K562 (cell line): ENCODE data around the gene LDLRAD1. TPM values are rescaled to one million over a fixed set of nuclear protein-coding genes. Genes with fewer than 3 reads are reported as not detected.
A peak's percentile ranks its signal among the peaks of the same experiment; 100 is the strongest.

Source experiments
- ASH1L ChIP-seq: fragments of 450-650 bp; IDR thresholded peaks from 2 replicates; pipeline ENCODE4 v1.6.1; 2018; ENCODE audit warnings: borderline replicate concordance, mild to moderate bottlenecking, low read depth; ENCODE audit not compliant: partially characterized antibody
- BCLAF1 ChIP-seq, 2 experiments: fragments of 450-650 bp in 1 of 2; IDR thresholded peaks; 2 replicates each; pipeline ENCODE4 v1.6.1; 2011 to 2017; ENCODE audit warnings: low read depth in 2 of 2, antibody characterized with exemption in 1 of 2, borderline replicate concordance in 1 of 2, low read length in 1 of 2, mild to moderate bottlenecking in 1 of 2, mixed read lengths in 1 of 2; ENCODE audit not compliant: control insufficient read depth in 1 of 2
- CEBPB ChIP-seq: fragments of 450-650 bp; IDR thresholded peaks from 2 replicates; pipeline ENCODE4 v1.6.1; 2016; ENCODE audit warnings: missing genetic modification characterization, missing compliant biosample characterization
- CREBBP ChIP-seq: IDR thresholded peaks from one replicate; pipeline ENCODE4 v1.6.1; 2012; ENCODE audit warnings: low read depth, mild to moderate bottlenecking, control low read depth, inconsistent platforms, low read length
- NR2C2 ChIP-seq, 2 experiments: fragments of 200-800 bp in 1 of 2; sonication (Bioruptor generic) in 1 of 2; sonication (generic) in 1 of 2; formaldehyde crosslinking in 1 of 2; IDR thresholded peaks; 2 replicates each; pipeline versions ENCODE4 v1.6.1 to v1.8.0; 2016 to 2022; ENCODE audit warnings: mild to moderate bottlenecking in 1 of 2, missing compliant biosample characterization in 1 of 2, missing genetic modification characterization in 1 of 2, missing genetic modification reagents in 1 of 2
- SAFB2 ChIP-seq: fragments of 200-400 bp; formaldehyde crosslinking; IDR thresholded peaks from 2 replicates; pipeline ENCODE4 v1.6.1; 2018; ENCODE audit warnings: borderline replicate concordance, low read length, low read depth, moderate library complexity; ENCODE audit not compliant: severe bottlenecking
- SETDB1 ChIP-seq: IDR thresholded peaks from one replicate; pipeline ENCODE4 v1.6.1; 2012; ENCODE audit warnings: low read length, control low read depth, inconsistent platforms
- TAF1 ChIP-seq: IDR thresholded peaks from 2 replicates; pipeline ENCODE4 v1.6.1; 2011; ENCODE audit warnings: mild to moderate bottlenecking, low read length, moderate library complexity; ENCODE audit not compliant: insufficient read depth, control insufficient read depth, severe bottlenecking; ENCODE audit errors: extremely low read depth
- ZNF134 ChIP-seq: fragments of 250-450 bp; sonication (Bioruptor Pico); conservative IDR thresholded peaks from 2 replicates; pipeline ENCODE4 v1.4.0; 2020
- ZNF197 ChIP-seq: fragments of 200-800 bp; sonication (Bioruptor generic); IDR thresholded peaks from 2 replicates; pipeline ENCODE4 v1.6.1; 2016; ENCODE audit warnings: low read depth, missing genetic modification characterization, missing compliant biosample characterization
- ZNF282 ChIP-seq: sonication (generic); formaldehyde crosslinking; IDR thresholded peaks from 2 replicates; pipeline ENCODE4 v1.8.1; 2023; ENCODE audit warnings: missing genetic modification reagents
- ZNF740 ChIP-seq, 3 experiments: fragments of 200-800 bp in 1 of 3; sonication (Bioruptor generic) in 1 of 3; sonication (generic) in 1 of 3; formaldehyde crosslinking in 1 of 3; IDR thresholded peaks; 2 replicates each; pipeline versions ENCODE4 v1.6.1 to v1.8.0; 2016 to 2022; ENCODE audit warnings: mild to moderate bottlenecking in 2 of 3, missing compliant biosample characterization in 2 of 3, missing genetic modification characterization in 2 of 3, missing genetic modification reagents in 1 of 3
- polyA plus RNA-seq, 8 experiments: library from polyadenylated mRNA; depleted of rRNA in 4 of 8; stranded (reverse) in 5 of 8; unstranded in 3 of 8; fragments of >200 nt; fragmentation: Nextera tagmentation in 2 of 8; fragmentation: Illumina TruSeq in 1 of 8; extraction: Ambion mirVana in 2 of 8; extraction: Trizol in 1 of 8; gene quantifications; 2 replicates each; pipeline versions ENCODE4 v1.2.1 to v1.2.3, GENCODE V29; 2011 to 2014; ENCODE audit warnings: inconsistent platforms in 1 of 8, missing spikeins in 1 of 8
- total RNA-seq, 7 experiments: library from RNA; depleted of rRNA in 6 of 7; stranded (reverse); fragments of >200 nt in 6 of 7; fragmentation: Illumina TruSeq in 2 of 7; extraction: Trizol in 2 of 7; gene quantifications; 2 replicates each; pipeline versions ENCODE4 v1.2.1 to v1.2.3, GENCODE V29; 2011 to 2021; ENCODE audit warnings: low replicate concordance in 1 of 7
- TF ChIP-seq, protein P1 (sequence below): fragments of 450-650 bp; formaldehyde crosslinking; IDR thresholded peaks from 2 replicates; pipeline ENCODE4 v1.4.0; 2020; ENCODE audit warnings: mild to moderate bottlenecking, mixed read lengths
- TF ChIP-seq, protein P2 (sequence below): sonication (generic); formaldehyde crosslinking; IDR thresholded peaks from 2 replicates; pipeline ENCODE4 v1.8.1; 2023; ENCODE audit warnings: mild to moderate bottlenecking, missing genetic modification reagents

LDLRAD1 gene
- total and polyA plus RNA-seq, 9 of the 15 experiments (the other 6 are each of a cell fraction or from before 2014, with no cell fraction given): not detected

DNA sequence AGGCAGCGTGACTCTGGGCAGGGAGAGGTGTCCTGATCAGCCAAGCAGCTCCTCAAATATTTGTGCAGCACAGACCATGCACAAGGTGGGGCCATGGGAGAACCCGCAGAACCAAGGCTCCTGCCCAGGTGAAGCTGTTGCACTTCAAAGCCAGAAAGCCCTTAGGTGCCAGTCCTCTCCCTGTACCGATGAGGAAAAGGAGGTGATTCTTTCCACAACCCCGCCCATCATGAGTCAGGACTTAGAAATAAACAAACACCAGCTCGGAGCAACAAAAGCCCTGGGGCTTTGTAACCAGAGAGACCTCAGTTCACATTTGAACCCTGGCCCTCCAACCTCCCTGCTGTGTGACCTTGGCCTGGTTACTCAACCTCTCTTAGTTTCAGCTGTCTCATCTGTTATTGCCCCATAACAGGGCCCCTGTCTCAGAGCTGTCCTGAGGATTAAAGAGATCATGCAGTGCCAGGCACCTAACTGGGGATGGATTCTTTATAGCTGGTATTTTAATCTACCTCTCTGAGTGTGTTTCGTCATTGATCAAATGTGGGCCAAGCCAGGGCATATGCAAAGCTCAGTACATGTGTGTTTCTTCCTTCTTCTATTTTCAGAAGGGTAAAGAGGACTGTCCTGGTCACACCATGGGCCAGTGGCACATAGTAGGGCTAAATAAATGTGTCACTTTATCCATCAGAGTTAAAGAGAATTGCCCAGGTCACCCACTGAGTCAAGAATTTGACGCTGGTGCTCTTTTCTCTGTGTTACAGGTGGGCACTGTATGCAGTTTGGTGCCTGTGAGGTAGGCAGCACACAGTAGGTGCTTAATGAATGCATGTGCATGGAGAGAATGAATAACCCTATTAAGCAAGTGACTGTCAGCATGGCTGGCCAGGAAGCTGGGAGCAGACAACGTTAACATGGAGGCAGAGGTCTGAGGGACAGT lies 1.4 kb downstream of the LDLRAD1 start (continued):
- TF ChIP-seq ZNF134 (CRISPR knock-in tag) (no peak), TAF1 (no peak), CREBBP (no peak), NR2C2 (CRISPR knock-in tag; IDR thresholded peaks at IDR 0.05) (0 out of 2 replicates have a peak, but pooled peaks have one; percentile 25), NR2C2 (tag; IDR thresholded peaks at IDR 0.05) (no peak), CEBPB (tag) (peak; percentile 54; the same call in 1 of the 2 replicates), ZNF740 (CRISPR knock-in tag; IDR thresholded peaks at IDR 0.05) (no peak), ZNF740 (tag; IDR thresholded peaks at IDR 0.05) (no peak), ASH1L (no peak), SAFB2 (no peak), ZNF197 (CRISPR knock-in tag) (no peak), BCLAF1 (IDR thresholded peaks at IDR 0.05; ENCODE audit: borderline replicate concordance in 1 of 2, control insufficient read depth in 1 of 2, low read depth in 2 of 2, low read length in 1 of 2) (no peak), SETDB1 (no peak), ZNF282 (no peak)
- TF ChIP-seq, protein P1, sequence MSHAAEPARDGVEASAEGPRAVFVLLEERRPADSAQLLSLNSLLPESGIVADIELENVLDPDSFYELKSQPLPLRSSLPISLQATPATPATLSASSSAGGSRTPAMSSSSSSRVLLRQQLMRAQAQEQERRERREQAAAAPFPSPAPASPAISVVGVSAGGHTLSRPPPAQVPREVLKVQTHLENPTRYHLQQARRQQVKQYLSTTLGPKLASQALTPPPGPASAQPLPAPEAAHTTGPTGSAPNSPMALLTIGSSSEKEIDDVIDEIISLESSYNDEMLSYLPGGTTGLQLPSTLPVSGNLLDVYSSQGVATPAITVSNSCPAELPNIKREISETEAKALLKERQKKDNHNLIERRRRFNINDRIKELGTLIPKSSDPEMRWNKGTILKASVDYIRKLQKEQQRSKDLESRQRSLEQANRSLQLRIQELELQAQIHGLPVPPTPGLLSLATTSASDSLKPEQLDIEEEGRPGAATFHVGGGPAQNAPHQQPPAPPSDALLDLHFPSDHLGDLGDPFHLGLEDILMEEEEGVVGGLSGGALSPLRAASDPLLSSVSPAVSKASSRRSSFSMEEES: no peak
- TF ChIP-seq, protein P2, sequence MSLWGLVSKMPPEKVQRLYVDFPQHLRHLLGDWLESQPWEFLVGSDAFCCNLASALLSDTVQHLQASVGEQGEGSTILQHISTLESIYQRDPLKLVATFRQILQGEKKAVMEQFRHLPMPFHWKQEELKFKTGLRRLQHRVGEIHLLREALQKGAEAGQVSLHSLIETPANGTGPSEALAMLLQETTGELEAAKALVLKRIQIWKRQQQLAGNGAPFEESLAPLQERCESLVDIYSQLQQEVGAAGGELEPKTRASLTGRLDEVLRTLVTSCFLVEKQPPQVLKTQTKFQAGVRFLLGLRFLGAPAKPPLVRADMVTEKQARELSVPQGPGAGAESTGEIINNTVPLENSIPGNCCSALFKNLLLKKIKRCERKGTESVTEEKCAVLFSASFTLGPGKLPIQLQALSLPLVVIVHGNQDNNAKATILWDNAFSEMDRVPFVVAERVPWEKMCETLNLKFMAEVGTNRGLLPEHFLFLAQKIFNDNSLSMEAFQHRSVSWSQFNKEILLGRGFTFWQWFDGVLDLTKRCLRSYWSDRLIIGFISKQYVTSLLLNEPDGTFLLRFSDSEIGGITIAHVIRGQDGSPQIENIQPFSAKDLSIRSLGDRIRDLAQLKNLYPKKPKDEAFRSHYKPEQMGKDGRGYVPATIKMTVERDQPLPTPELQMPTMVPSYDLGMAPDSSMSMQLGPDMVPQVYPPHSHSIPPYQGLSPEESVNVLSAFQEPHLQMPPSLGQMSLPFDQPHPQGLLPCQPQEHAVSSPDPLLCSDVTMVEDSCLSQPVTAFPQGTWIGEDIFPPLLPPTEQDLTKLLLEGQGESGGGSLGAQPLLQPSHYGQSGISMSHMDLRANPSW (CRISPR knock-in tag): no peak
